ENCODE data around the gene ONECUT3. TPM values are rescaled to one million over a fixed set of nuclear protein-coding genes. Genes with fewer than 3 reads are reported as not detected.

Gene ONECUT3
- total RNA-seq, 2 experiments from 2014 or later = not detected

- no peak overlapping the region for H3K4me3 ChIP-seq (ENCODE audit: low read depth, low read length, poor library complexity, severe bottlenecking)
- CTCF ChIA-PET (ENCODE audit: unreplicated experiment) = no interaction called here
- peak overlapping the region; percentile 46 for H3K4me2 ChIP-seq (ENCODE audit: low read length)
- H3K9me3 ChIP-seq (ENCODE audit: low read length) = no peaks in the 10 kb centered on the region
- no peaks in the 10 kb centered on the region for H4K20me1 ChIP-seq (ENCODE audit: insufficient read depth, low read length)
- H3K9me2 ChIP-seq (ENCODE audit: insufficient read depth, low read length) = no peaks in the 10 kb centered on the region
- H2AFZ ChIP-seq (ENCODE audit: low read length) = no peak overlapping the region; the same call in 1 of the 2 replicates
- no peak for TF ChIP-seq CTCF (conservative IDR thresholded peaks at IDR 0.05; ENCODE audit: low read length)
- TF ChIP-seq EZH2phosphoT487 (IDR thresholded peaks at IDR 0.05; ENCODE audit: borderline replicate concordance, low read depth, low read length) = no peak
- intact Hi-C loops (cut with micrococcal nuclease; ENCODE audit: unreplicated experiment) = no loop called here
- DNase-seq (ENCODE audit: low spot score) = no peak
- H3K36me3 ChIP-seq (ENCODE audit: insufficient read depth, low read length) = no peaks in the 10 kb centered on the region
- BruUV-seq (replicated peaks) = no TSS peak
- POLR2A ChIA-PET = no interaction called here
- H3K4me1 ChIP-seq (ENCODE audit: insufficient read depth, low read length, poor library complexity, severe bottlenecking) = peaks cover 30% of the 10 kb centered on the region
- no peak overlapping the region for H3K27ac ChIP-seq (ENCODE audit: low read depth, low read length, poor library complexity, severe bottlenecking)
- no peaks in the 10 kb centered on the region for H3K79me2 ChIP-seq (ENCODE audit: insufficient read depth, low read depth, low read length)
Observed at GRCh38 chr19:1751367-1752008, 1.8 kb upstream of the ONECUT3 start.

GRCh38 chr19:1752009-1752756 lies 1.1 kb upstream of the ONECUT3 start:
- Histone ChIP-seq H3K9me3 (ENCODE audit: low read length) (no peaks in the 10 kb centered on the region), H3K4me2 (ENCODE audit: low read length) (peak overlapping the region; percentile 46), H2AFZ (ENCODE audit: low read length) (peak overlapping the region; percentile 32; the same call in 1 of the 2 replicates), H3K36me3 (ENCODE audit: insufficient read depth, low read length) (no peaks in the 10 kb centered on the region), H3K79me2 (ENCODE audit: insufficient read depth, low read depth, low read length) (no peaks in the 10 kb centered on the region), H4K20me1 (ENCODE audit: insufficient read depth, low read length) (no peaks in the 10 kb centered on the region), H3K9me2 (ENCODE audit: insufficient read depth, low read length) (no peaks in the 10 kb centered on the region), H3K4me1 (ENCODE audit: insufficient read depth, low read length, poor library complexity, severe bottlenecking) (peaks cover 28% of the 10 kb centered on the region), H3K27ac (ENCODE audit: low read depth, low read length, poor library complexity, severe bottlenecking) (no peak overlapping the region), H3K4me3 (ENCODE audit: low read depth, low read length, poor library complexity, severe bottlenecking) (no peak overlapping the region)
- ChIA-PET CTCF (ENCODE audit: unreplicated experiment) (interaction anchor here (0.7 kb wide), 1 partner anchor 85 kb away, joined by 8 read pairs; no protein-coding TSS in a partner anchor), POLR2A (no interaction called here)
- no TSS peak for BruUV-seq (replicated peaks)
- TF ChIP-seq EZH2phosphoT487 (IDR thresholded peaks at IDR 0.05; ENCODE audit: borderline replicate concordance, low read depth, low read length) (no peak), CTCF (conservative IDR thresholded peaks at IDR 0.05; ENCODE audit: low read length) (no peak)
- intact Hi-C loops (cut with micrococcal nuclease; ENCODE audit: unreplicated experiment) = no loop called here
- DNase-seq (ENCODE audit: low spot score) = peak; percentile 65

All from OCI-LY7 (cell line).